HG03439 (cell line): Measurements from ENCODE around the gene GRN.
A peak's percentile ranks its signal among the peaks of the same experiment; 100 is the strongest.

Experiments
- ATAC-seq: cut with Tn5 transposase; IDR thresholded peaks from one replicate; pipeline ENCODE4 v1.9.1; 2021; ENCODE audit warnings: mild to moderate bottlenecking, moderate library complexity; ENCODE audit not compliant: unreplicated experiment

GRN gene

DNA sequence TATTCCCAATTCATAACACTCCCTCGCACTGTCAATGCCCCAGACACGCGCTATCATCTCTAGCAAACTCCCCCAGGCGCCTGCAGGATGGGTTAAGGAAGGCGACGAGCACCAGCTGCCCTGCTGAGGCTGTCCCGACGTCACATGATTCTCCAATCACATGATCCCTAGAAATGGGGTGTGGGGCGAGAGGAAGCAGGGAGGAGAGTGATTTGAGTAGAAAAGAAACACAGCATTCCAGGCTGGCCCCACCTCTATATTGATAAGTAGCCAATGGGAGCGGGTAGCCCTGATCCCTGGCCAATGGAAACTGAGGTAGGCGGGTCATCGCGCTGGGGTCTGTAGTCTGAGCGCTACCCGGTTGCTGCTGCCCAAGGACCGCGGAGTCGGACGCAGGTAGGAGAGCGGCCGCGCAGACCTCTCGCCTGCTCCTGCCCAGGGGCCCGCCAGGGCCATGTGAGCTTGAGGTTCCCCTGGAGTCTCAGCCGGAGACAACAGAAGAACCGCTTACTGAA lies at the start of gene GRN:
Gene GRN (plus strand): TSS at position 364 of the 515 bp plus-strand sequence. CDS start 3,863 bp downstream, outside the sequence.
- peak; percentile 68 for ATAC-seq

GRCh38 chr17:44297975-44298374 lies 47.1 kb upstream of the GRN start:
- no peak for ATAC-seq

- no peak for ATAC-seq
Observed at GRCh38 chr17:44304651-44305050, 40.5 kb upstream of the GRN start.

DNA sequence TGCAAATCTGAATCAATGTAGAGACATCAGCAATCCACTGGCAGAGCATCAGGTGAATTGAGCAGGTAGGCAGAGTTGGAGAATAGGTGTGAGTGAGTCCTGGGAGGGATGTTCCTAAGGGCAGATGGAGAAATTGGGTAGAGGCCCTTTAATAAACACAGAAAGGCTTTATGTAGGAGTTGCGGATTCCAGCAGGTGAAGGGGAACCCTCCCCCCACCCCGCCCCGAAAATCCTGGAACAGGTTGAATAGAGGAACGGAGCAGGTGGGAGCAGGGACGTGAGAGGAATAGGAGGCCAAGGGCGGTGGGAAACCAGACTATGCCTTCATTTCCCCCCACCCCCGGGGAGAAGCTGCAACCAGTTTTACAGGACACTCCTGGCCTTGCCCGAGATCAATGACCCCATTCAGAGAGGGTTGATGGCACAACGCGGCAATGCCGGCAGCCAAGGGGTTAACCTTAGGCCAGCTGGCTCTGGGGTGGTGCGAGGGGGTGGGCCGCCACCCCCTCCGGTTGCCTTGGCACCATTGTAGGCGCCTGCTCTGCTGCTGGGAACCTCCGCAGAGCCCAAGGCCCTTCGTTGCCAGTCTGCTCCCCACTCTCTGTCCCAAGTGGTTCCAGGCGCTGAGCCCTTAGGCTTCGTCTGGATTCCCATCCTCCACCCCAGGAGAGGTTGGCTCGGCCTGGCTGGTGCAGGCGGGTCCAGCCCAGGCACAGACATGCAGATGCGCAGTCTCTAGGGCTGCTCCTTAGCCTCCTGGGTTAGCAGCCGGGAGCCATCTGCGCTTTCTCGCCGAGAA lies 37.5 kb upstream of the GRN start:
- peak; percentile 5 for ATAC-seq

GRCh38 chr17:44308320-44308818 lies 36.7 kb upstream of the GRN start, which contains the start of gene RUNDC3A:
TSS of gene RUNDC3A (plus strand) at chr17:44308601. CDS start at chr17:44308833, 232 bp downstream.
- peak; percentile 53 for ATAC-seq

DNA sequence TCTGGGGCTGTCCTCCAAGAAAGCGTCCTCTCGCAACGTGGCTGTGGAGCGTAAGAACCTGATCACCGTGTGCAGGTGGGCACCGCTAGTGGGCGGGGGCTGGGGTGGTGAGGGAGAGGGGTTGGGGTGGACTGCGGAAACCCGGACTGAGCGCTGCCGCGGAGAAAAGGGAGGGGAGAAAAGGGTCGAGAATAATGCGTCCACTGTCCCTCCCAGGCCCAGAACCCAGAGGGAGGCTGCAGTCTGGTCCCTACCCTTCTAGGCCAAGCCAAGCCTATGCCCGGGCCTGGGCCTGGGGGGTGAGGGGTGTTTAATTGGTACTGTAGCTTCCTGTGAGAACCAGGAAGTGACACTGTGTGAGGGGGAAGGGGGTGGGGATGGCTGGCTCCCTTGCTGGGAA lies 36.2 kb upstream of the GRN start:
- no peak for ATAC-seq

- ATAC-seq, result no peak
Observed at GRCh38 chr17:44309472-44309871, 35.6 kb upstream of the GRN start.

- ATAC-seq, result no peak
Observed at GRCh38 chr17:44310188-44310587, 34.9 kb upstream of the GRN start.

- ATAC-seq, result no peak
Observed at GRCh38 chr17:44310609-44311376, 34.3 kb upstream of the GRN start.

- no peak for ATAC-seq
Observed at GRCh38 chr17:44311562-44312181, 33.4 kb upstream of the GRN start.

DNA sequence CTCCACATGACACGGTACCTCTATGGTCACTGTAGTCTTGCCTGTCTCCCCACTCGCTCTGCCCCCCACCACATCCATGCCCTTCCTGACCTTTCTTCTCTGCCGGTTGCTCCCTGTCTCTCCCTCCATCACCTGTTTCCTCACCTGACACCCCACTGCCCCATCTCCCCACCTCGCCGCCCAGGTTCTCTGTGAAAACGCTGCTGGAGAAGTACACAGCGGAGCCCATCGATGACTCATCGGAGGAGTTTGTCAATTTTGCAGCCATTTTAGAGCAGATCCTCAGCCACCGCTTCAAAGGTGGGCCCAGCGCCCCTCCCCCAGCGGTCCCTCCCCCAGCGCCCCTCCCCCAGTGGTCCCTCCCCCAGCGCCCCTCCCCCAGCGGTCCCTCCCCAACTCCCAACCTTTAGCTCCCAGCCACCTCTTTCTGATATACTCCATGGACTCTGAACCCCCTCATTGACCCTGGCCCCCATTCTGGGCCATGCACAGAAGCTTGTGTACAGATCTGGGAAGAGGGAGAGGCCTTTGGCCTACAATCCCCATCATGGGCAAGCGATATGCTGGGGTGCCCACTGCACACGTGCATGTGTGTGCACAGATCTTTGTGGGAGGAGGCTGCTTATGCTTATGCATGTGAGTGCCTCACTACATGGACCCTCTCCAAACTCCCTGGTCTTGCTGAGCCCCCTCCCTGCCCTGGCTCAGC lies 32.6 kb upstream of the GRN start:
- no peak for ATAC-seq

- no peak for ATAC-seq
Observed at GRCh38 chr17:44314031-44314430, 31.1 kb upstream of the GRN start.

DNA sequence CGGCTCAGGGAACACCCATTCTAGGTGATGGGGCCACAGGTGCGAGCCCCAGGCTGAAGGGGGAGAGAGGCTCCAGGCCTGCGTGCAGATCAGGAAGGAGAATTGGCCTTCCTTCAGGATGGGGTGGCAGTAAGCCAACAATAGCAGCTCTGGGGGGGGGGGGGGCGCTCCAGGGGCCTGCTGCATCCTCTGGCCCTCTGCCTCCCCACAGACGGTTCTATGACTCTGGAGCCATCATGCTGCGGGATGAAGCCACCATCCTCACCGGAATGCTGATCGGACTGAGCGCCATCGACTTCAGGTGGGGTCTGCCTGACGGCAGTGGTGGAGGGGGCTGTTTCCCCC lies 30.6 kb upstream of the GRN start:
- no peak for ATAC-seq

DNA sequence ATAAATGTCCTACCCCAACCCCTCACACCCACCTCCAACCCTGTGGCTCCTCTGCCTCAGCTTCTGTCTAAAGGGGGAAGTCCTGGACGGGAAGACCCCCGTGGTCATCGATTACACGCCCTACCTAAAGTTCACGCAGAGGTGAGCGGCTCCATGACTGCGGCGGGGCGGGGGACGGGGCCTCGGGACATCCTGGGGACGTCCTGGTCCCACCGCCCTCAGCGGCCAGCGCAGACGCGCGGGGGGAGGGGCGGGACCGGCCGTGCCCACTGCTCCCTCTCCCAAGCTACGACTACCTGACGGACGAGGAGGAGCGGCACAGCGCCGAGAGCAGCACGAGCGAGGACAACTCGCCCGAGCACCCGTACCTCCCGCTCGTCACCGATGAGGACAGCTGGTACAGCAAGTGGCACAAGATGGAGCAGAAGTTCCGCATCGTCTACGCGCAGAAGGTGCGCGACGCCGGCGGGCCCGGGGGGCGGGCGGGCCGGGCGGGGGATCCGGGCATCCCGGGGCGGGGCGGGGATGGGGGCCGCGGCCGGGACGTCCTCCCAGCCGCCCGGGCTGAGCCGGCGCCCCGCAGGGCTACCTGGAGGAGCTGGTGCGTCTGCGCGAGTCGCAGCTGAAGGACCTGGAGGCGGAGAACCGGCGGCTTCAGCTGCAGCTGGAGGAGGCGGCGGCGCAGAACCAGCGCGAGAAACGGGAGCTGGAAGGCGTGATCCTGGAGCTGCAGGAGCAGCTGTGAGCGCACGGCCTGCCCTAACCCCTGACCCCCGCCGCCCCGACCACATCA lies 30.0 kb upstream of the GRN start:
- no peak for ATAC-seq

DNA sequence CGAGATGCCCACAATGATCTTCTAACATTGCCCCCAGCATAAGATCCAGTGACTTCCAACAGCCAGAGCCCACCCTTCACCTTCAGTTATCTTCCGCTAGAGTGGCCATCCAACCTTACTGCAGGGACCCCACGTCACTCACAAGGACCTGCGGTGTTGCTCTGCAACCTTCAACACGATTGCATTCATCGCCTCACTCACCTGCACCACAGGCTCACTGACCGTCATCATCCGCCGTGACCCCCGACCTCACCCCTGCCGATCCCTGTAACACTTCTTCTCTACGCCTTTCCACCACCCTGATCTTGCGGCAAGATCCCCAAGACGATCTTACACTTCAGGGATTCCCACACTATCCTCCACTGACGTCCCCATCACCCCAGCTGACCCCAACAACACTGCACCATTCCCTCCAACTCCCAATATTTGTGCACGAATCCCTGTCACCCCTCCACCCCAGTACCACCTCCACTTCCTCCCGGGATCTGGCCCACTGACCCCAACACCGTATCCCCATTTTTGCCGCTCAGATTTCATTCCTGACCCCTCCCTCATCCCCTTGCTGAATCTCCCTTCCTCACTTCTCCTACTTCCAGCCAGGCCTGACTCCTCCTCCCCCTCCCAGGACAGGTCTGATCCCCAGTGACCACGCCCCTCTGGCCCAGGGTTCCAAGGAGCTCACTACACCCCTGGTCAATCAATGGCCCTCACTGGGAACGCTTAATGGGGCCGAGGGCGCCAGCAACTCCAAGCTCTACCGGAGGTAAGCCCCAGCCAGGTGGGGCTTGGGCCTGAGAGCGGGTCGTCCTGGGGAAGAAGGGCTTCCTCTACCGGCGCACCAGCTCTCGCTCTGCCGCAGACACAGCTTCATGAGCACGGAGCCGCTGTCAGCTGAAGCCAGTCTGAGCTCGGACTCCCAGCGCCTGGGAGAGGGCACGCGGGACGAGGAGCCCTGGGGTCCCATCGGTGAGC lies 29.1 kb upstream of the GRN start:
- no peak for ATAC-seq

DNA sequence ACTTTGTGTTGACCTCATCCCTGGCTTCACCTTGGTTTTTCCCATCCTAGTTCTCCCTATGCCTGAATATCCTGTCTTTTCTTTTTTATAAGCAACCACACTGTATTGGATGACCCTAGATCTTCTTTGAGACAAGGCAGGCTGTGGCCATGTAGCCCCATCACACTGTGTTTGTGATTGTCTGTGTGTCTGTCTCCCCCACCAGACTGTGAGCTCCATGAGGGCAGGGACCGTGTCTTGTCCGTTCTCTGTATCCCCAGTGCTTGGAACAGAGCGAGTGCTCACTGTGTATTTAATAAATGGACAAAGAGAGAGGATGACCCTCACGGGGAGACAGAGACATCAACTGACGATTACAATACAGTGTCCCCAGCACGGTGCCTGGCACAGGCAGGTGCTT lies 27.6 kb upstream of the GRN start:
- ATAC-seq, result no peak

- no peak for ATAC-seq
Observed at GRCh38 chr17:44318077-44318892, 26.8 kb upstream of the GRN start.

DNA sequence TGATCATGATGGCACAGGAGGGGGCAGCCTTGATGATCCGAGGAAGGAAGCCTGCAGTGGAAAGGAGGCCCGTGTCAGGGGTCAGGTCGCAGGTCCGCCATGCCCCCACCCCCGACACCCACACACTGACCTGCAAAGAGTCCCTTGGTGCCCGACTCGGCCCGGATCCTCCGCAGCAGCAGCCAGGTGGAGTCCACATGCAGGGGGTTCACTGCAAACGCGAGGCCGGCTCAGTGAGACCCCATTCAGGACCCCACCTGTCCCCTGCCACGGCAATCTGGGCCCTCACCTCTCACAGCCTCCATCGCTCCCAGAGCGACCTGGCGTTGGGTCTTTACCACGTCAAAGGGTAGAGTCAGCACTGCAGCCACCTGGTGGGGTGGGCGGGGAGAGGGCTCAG lies 25.0 kb upstream of the GRN start:
- no peak for ATAC-seq
